H9 (cell line): ENCODE results near the gene TNXB. TPM values are rescaled to one million over a fixed set of nuclear protein-coding genes. Genes with fewer than 3 reads are reported as not detected.
"Not testable (repeated sequence)": the region's sequence is repeated elsewhere in the genome, so short reads cannot be mapped to it uniquely, and the experiment has no call there.

ENCODE experiments used
- DNase-seq: peaks from one replicate; pipeline ENCODE4 v3.0.0-alpha.2; 2017
- H2AFZ ChIP-seq: one replicate; pipeline ENCODE4 v1.6.1; 2013; ENCODE audit warnings: mild to moderate bottlenecking, low read length, control low read depth, moderate library complexity
- H2AK5ac ChIP-seq: 2 replicates; pipeline ENCODE4 v1.6.1; 2013; ENCODE audit warnings: low read length, control low read depth, mixed read lengths; ENCODE audit not compliant: insufficient read length
- H2BK120ac ChIP-seq: one replicate; pipeline ENCODE4 v1.6.1; 2013; ENCODE audit warnings: low read depth, mild to moderate bottlenecking, low read length, control low read depth, inconsistent platforms; ENCODE audit not compliant: poor library complexity, severe bottlenecking
- H2BK12ac ChIP-seq: 2 replicates; pipeline ENCODE4 v1.6.1; 2013; ENCODE audit warnings: low read length, control low read depth, mixed read lengths, low read depth; ENCODE audit not compliant: insufficient read length
- H2BK15ac ChIP-seq: 2 replicates; pipeline ENCODE4 v1.6.1; 2013; ENCODE audit warnings: low read depth, low read length, control low read depth
- H2BK20ac ChIP-seq: one replicate; pipeline ENCODE4 v1.6.1; 2013; ENCODE audit warnings: low read depth, mild to moderate bottlenecking, low read length, control low read depth, inconsistent platforms; ENCODE audit not compliant: poor library complexity, severe bottlenecking
- H2BK5ac ChIP-seq: 2 replicates; pipeline ENCODE4 v1.6.1; 2013; ENCODE audit warnings: low read length, control low read depth, mixed read lengths; ENCODE audit not compliant: insufficient read length
- H3K14ac ChIP-seq: 2 replicates; pipeline ENCODE4 v1.6.1; 2013; ENCODE audit warnings: low read length, control low read depth; ENCODE audit not compliant: insufficient read depth
- H3K18ac ChIP-seq: 2 replicates; pipeline ENCODE4 v1.6.1; 2013; ENCODE audit warnings: low read depth, mild to moderate bottlenecking, mixed read lengths, low read length, control low read depth; ENCODE audit not compliant: insufficient read length
- H3K23ac ChIP-seq: 2 replicates; pipeline ENCODE4 v1.6.1; 2013; ENCODE audit warnings: low read length, control low read depth, mixed read lengths, low read depth; ENCODE audit not compliant: insufficient read length
- H3K23me2 ChIP-seq: 2 replicates; pipeline ENCODE4 v1.6.1; 2013; ENCODE audit warnings: low read depth, mild to moderate bottlenecking, mixed read lengths, low read length, control low read depth; ENCODE audit not compliant: insufficient read length, poor library complexity, severe bottlenecking
- H3K27ac ChIP-seq: 2 replicates; pipeline ENCODE4 v1.5.1; 2013; ENCODE audit warnings: low read length, control low read depth, mixed read lengths, low read depth; ENCODE audit not compliant: insufficient read length
- H3K27me3 ChIP-seq: 2 replicates; pipeline ENCODE4 v1.6.1; 2013; ENCODE audit warnings: low read length, control low read depth, inconsistent platforms; ENCODE audit not compliant: insufficient read depth
- H3K4ac ChIP-seq: 2 replicates; pipeline ENCODE4 v1.6.1; 2013; ENCODE audit warnings: low read depth, mild to moderate bottlenecking, control low read depth, inconsistent platforms, low read length, moderate library complexity
- H3K4me1 ChIP-seq: 2 replicates; pipeline ENCODE4 v1.6.1; 2013; ENCODE audit warnings: low read length, control low read depth, inconsistent platforms; ENCODE audit not compliant: insufficient read depth
- H3K4me2 ChIP-seq: 2 replicates; pipeline ENCODE4 v1.6.1; 2013; ENCODE audit warnings: low read length, control low read depth, mixed read lengths; ENCODE audit not compliant: insufficient read length, insufficient read depth
- H3K56ac ChIP-seq: 2 replicates; pipeline ENCODE4 v1.6.1; 2013; ENCODE audit warnings: low read depth, mild to moderate bottlenecking, mixed read lengths, low read length, control low read depth; ENCODE audit not compliant: insufficient read length
- H3K79me1 ChIP-seq: 2 replicates; pipeline ENCODE4 v1.6.1; 2013; ENCODE audit warnings: low read depth, mild to moderate bottlenecking, moderate library complexity, low read length, control low read depth, inconsistent platforms; ENCODE audit not compliant: insufficient read depth, poor library complexity, severe bottlenecking
- H3K79me2 ChIP-seq: 2 replicates; pipeline ENCODE4 v1.6.1; 2013; ENCODE audit warnings: low read length, control low read depth, inconsistent platforms; ENCODE audit not compliant: insufficient read depth
- H3K9ac ChIP-seq: 2 replicates; pipeline ENCODE4 v1.6.1; 2013; ENCODE audit warnings: low read length, control low read depth, mixed read lengths; ENCODE audit not compliant: insufficient read length; ENCODE audit errors: extremely low read depth
- H3K9me3 ChIP-seq: one replicate; pipeline ENCODE4 v1.6.1; 2013; ENCODE audit warnings: low read depth, low read length, inconsistent platforms; ENCODE audit not compliant: control insufficient read depth
- H3T11ph ChIP-seq: one replicate; pipeline ENCODE4 v1.6.1; 2013; ENCODE audit warnings: mild to moderate bottlenecking, low read length, control low read depth, inconsistent platforms
- H4K20me1 ChIP-seq: one replicate; pipeline ENCODE4 v1.6.1; 2013; ENCODE audit not compliant: control insufficient read depth, insufficient read length, insufficient read depth
- H4K5ac ChIP-seq: 2 replicates; pipeline ENCODE4 v1.6.1; 2013; ENCODE audit warnings: low read depth, mild to moderate bottlenecking, mixed read lengths, low read length, control low read depth; ENCODE audit not compliant: insufficient read length
- H4K8ac ChIP-seq: replicated peaks from 2 replicates; pipeline ENCODE4 v1.6.1; 2013; ENCODE audit warnings: low read length, control low read depth, mixed read lengths, low read depth; ENCODE audit not compliant: insufficient read length
- H4K91ac ChIP-seq: 2 replicates; pipeline ENCODE4 v1.6.1; 2013; ENCODE audit warnings: low read depth, mild to moderate bottlenecking, moderate library complexity, mixed read lengths, low read length, control low read depth; ENCODE audit not compliant: insufficient read length
- H3K27ac Mint-ChIP-seq, 3 experiments: 2 replicates in 2 of 3; 3 replicates in 1 of 3; pipeline ENCODE4 v1.8.0; 2020 to 2021; ENCODE audit warnings: mixed read lengths in 3 of 3, mild to moderate bottlenecking in 1 of 3, moderate library complexity in 1 of 3
- H3K27me3 Mint-ChIP-seq: 2 replicates; pipeline ENCODE4 v1.8.0; 2021; ENCODE audit warnings: low read depth, mild to moderate bottlenecking, moderate library complexity, mixed read lengths
- H3K36me3 Mint-ChIP-seq, 3 experiments: 2 replicates in 2 of 3; 3 replicates in 1 of 3; pipeline ENCODE4 v1.8.0; 2020 to 2021; ENCODE audit warnings: low read depth in 3 of 3, mixed read lengths in 3 of 3; ENCODE audit not compliant: insufficient read depth in 1 of 3
- H3K4me1 Mint-ChIP-seq, 2 experiments: 2 replicates each; pipeline ENCODE4 v1.8.0; 2020; ENCODE audit warnings: mixed read lengths in 2 of 2
- H3K4me3 Mint-ChIP-seq, 2 experiments: 2 replicates in 1 of 2; 3 replicates in 1 of 2; pipeline ENCODE4 v1.8.0; 2020 to 2021; ENCODE audit warnings: mild to moderate bottlenecking in 2 of 2, mixed read lengths in 2 of 2, moderate library complexity in 1 of 2
- H3K9me3 Mint-ChIP-seq, 2 experiments: 2 replicates in 1 of 2; 3 replicates in 1 of 2; pipeline ENCODE4 v1.8.0; 2020; ENCODE audit warnings: mild to moderate bottlenecking in 2 of 2, mixed read lengths in 2 of 2, moderate library complexity in 1 of 2
- WGBS: extraction: QIAGEN DNeasy Blood & Tissue Kit; methylation state at CpG from one replicate; pipeline ENCODE4 v1.1.7; 2013; ENCODE audit warnings: missing lambda C conversion rate, low lambda C conversion rate, mixed read lengths; ENCODE audit not compliant: insufficient read length; ENCODE audit errors: extremely low coverage; 5-methylcytosine and 5-hydroxymethylcytosine counted together
- total RNA-seq: library from RNA; stranded (reverse); gene quantifications from 2 replicates; pipeline ENCODE4 v1.2.1, GENCODE V29; 2021

TNXB gene
- total RNA-seq, 1 experiment from 2014 or later: 5.0 TPM

DNA sequence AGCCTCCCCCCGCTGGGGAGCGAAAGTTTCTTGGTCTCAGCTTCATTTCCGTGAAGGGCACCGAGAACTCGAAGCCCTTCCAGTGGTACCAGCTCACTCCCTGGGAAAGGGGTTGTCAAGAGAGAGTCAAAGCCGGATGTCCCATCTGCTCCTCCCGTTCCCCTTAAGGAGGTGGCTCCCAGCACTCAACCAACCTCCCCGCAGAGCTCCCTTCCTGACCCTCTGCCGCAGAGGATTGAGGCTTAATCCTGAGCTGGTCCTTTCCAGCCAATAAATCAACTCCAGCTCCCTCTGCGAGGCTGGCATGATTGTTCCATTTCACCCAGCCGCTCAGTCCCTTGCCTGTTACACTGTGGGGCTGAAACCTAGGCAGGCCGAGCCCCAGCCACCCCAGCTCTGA lies 100.5 kb downstream of the TNXB start:
- not testable (repeated sequence) for H2BK5ac ChIP-seq, H3K4me1 Mint-ChIP-seq, H3K9me3 Mint-ChIP-seq, H2AK5ac ChIP-seq, DNase-seq, H3K27me3 Mint-ChIP-seq, H2BK12ac ChIP-seq, H2BK20ac ChIP-seq, H3K18ac ChIP-seq, H3K27ac ChIP-seq, H3K36me3 Mint-ChIP-seq, H3K27me3 ChIP-seq, H3K56ac ChIP-seq, H3K4me3 Mint-ChIP-seq, H2AFZ ChIP-seq, H4K20me1 ChIP-seq, H3K9ac ChIP-seq, H3T11ph ChIP-seq, H2BK15ac ChIP-seq, H3K4me1 ChIP-seq, H4K8ac ChIP-seq, H3K79me1 ChIP-seq, H3K14ac ChIP-seq, H3K27ac Mint-ChIP-seq, H3K4ac ChIP-seq, H3K23me2 ChIP-seq, H4K5ac ChIP-seq, H3K4me2 ChIP-seq, H4K91ac ChIP-seq, H2BK120ac ChIP-seq, H3K23ac ChIP-seq, H3K79me2 ChIP-seq, H3K9me3 ChIP-seq
- no CpG with 5 or more reads among the region's 12 CpGs for WGBS

DNA sequence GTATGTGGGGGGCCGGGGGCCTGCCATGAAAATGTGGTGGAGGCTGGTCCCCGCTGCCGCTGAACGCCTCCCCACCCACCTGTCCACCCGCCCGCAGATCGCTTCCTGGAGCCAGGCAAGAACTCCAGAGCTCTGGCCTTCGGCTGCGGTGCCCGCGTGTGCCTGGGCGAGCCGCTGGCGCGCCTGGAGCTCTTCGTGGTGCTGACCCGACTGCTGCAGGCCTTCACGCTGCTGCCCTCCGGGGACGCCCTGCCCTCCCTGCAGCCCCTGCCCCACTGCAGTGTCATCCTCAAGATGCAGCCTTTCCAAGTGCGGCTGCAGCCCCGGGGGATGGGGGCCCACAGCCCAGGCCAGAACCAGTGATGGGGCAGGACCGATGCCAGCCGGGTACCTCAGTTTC lies 101.1 kb downstream of the TNXB start:
- not testable (repeated sequence) for H4K5ac ChIP-seq, H3K27me3 Mint-ChIP-seq, H3K4me3 Mint-ChIP-seq, H3K14ac ChIP-seq, H3T11ph ChIP-seq, H2BK120ac ChIP-seq, DNase-seq, H3K27ac ChIP-seq, H3K4me1 ChIP-seq, H3K9me3 Mint-ChIP-seq, H3K9me3 ChIP-seq, H4K91ac ChIP-seq, H3K18ac ChIP-seq, H4K8ac ChIP-seq, H3K4me2 ChIP-seq, H2BK12ac ChIP-seq, H3K36me3 Mint-ChIP-seq, H3K27me3 ChIP-seq, H4K20me1 ChIP-seq, H3K4me1 Mint-ChIP-seq, H3K56ac ChIP-seq, H3K79me1 ChIP-seq, H3K23ac ChIP-seq, H2BK5ac ChIP-seq, H2AFZ ChIP-seq, H3K27ac Mint-ChIP-seq, H2BK20ac ChIP-seq, H2AK5ac ChIP-seq, H2BK15ac ChIP-seq, H3K23me2 ChIP-seq, H3K9ac ChIP-seq, H3K79me2 ChIP-seq, H3K4ac ChIP-seq
- WGBS: no CpG with 5 or more reads among the region's 24 CpGs
